Heart left ventricle (tissue), 16 donors: ENCODE data around the gene SLC7A5. TPM values are rescaled to one million over a fixed set of nuclear protein-coding genes. Genes with fewer than 3 reads are reported as not detected.
A peak's percentile ranks its signal among the peaks of the same experiment; 100 is the strongest.
"Not testable (repeated sequence)": the region's sequence is repeated elsewhere in the genome, so short reads cannot be mapped to it uniquely, and the experiment has no call there.

Source experiments
- ATAC-seq, 4 donors: fragments of 200-7000 bp; cut with Tn5 transposase; one replicate each; pipeline ENCODE4 v1.9.1; 2020 to 2022; ENCODE audit warnings: moderate library complexity in 4 of 4, mild to moderate bottlenecking in 3 of 4, moderate number of reproducible peaks in 1 of 4
- DNase-seq, 5 donors: peaks; one replicate each; pipeline ENCODE4 v3.0.0-alpha.2; 2020
- H3K27ac ChIP-seq, 12 donors: fragments of 200-600 bp; sonication (generic) in 4 of 12; one replicate each; pipeline versions ENCODE4 v1.5.0 to v1.8.0; 2016 to 2022; ENCODE audit warnings: mild to moderate bottlenecking in 2 of 12
- H3K27me3 ChIP-seq, 9 donors: fragments of 200-600 bp; sonication (generic) in 2 of 9; one replicate each; pipeline versions ENCODE4 v1.5.1 to v1.8.0; 2016 to 2022; ENCODE audit warnings: mild to moderate bottlenecking in 3 of 9
- H3K36me3 ChIP-seq, 9 donors: fragments of 200-600 bp; sonication (generic) in 2 of 9; one replicate each; pipeline versions ENCODE4 v1.5.0 to v1.8.0; 2018 to 2022; ENCODE audit warnings: mild to moderate bottlenecking in 2 of 9
- H3K4me1 ChIP-seq, 12 donors: fragments of 200-600 bp; sonication (generic) in 4 of 12; one replicate each; pipeline versions ENCODE4 v1.5.0 to v1.8.0; 2016 to 2022; ENCODE audit warnings: mild to moderate bottlenecking in 3 of 12
- H3K4me3 ChIP-seq, 12 donors: fragments of 200-600 bp; sonication (generic) in 4 of 12; one replicate each; pipeline versions ENCODE4 v1.5.0 to v1.8.0; 2017 to 2022; ENCODE audit warnings: mild to moderate bottlenecking in 9 of 12, moderate library complexity in 4 of 12
- H3K9me3 ChIP-seq, 12 donors: fragments of 200-600 bp; sonication (generic) in 4 of 12; one replicate each; pipeline versions ENCODE4 v1.5.0 to v1.8.0; 2016 to 2022; ENCODE audit warnings: mild to moderate bottlenecking in 1 of 12
- POLR2A ChIP-seq, 2 donors: fragments of 450-650 bp; IDR thresholded peaks; one replicate each; pipeline ENCODE4 v1.6.1; 2017; ENCODE audit warnings: antibody characterized with exemption in 2 of 2, mild to moderate bottlenecking in 2 of 2, moderate library complexity in 2 of 2
- WGBS, 4 donors: extraction: QIAGEN DNeasy Blood & Tissue Kit in 2 of 4; methylation state at CpG; one replicate each; pipeline versions ENCODE4 v1.1.5 to v1.1.7; 2013 to 2018; 5-methylcytosine and 5-hydroxymethylcytosine counted together
- intact Hi-C, 10 donors: fragments of 100-400 bp; cut with DNase I; formaldehyde crosslinking; loops; one replicate each; pipeline versions ENCODE4 v1.11.1 to v1.14.2; 2022
- polyA plus RNA-seq, 2 donors: library from polyadenylated mRNA; stranded (reverse); fragments of 200-250 nt; gene quantifications; one replicate each; pipeline ENCODE4 v1.2.3, GENCODE V29; 2013
- total RNA-seq, 9 donors: library from RNA; depleted of rRNA in 2 of 9; stranded (reverse); fragments of >200 nt in 2 of 9; fragmentation: NEBNext Ultra II Directional in 3 of 9; extraction: Animal tissue kit (Norgen Biotek cat#: 25700) in 3 of 9; gene quantifications; one replicate each; pipeline versions ENCODE4 v1.1.0 to v1.2.4, GENCODE V29; 2016 to 2023
- TF ChIP-seq, protein P1 (sequence below), 12 donors: fragments of 200-600 bp; sonication (generic) in 4 of 12; IDR thresholded peaks; one replicate each; pipeline versions ENCODE4 v1.5.0 to v1.8.0; 2018 to 2022; ENCODE audit warnings: antibody characterized with exemption in 12 of 12, mild to moderate bottlenecking in 5 of 12
- donor health status: ischemic (EF 13 %, LVEDD 7.1; RV severe dilation, severe dysfunction).
- donor health status: healthy with polysubstance abuse.
- donor health status: DM: no; HTN: yes; CAD: no.
- donor health status: DM: no; HTN: no; CAD: no.
- donor health status: ischemic (EF 25% LVEDD 6.9; RV normal size, moderate dysfunction).
- donor health status: ischemic (EF 25% LVEDD 5.7; RV mildly dilated, moderate dysfunction).
- donor health status: healthy.
- donor health status: DM: yes; HTN: yes; CAD: no.
- donor health status: ischemic (EF 35%, LVEDD 5.7; RV mildly dilated, moderate dysfunction).
- donor health status: nonischemic (EF 11% LVEDD 7.7; RV severe dilation, severe dysfunction).
- donor health status: DM: yes; HTN: yes; CAD: no.
- donor health status: PGD.
- donor health status: ischemic (EF 29% LVEDD 5.4; RV normal size, mild dysfunction).
- donor health status: nonischemic (EF 23%, LVEDD 6.1; RV moderate dilation, normal function).

SLC7A5 gene
- total and polyA plus RNA-seq, 11 donors: 1.7 to 12.2 (median 3.2) TPM

DNA sequence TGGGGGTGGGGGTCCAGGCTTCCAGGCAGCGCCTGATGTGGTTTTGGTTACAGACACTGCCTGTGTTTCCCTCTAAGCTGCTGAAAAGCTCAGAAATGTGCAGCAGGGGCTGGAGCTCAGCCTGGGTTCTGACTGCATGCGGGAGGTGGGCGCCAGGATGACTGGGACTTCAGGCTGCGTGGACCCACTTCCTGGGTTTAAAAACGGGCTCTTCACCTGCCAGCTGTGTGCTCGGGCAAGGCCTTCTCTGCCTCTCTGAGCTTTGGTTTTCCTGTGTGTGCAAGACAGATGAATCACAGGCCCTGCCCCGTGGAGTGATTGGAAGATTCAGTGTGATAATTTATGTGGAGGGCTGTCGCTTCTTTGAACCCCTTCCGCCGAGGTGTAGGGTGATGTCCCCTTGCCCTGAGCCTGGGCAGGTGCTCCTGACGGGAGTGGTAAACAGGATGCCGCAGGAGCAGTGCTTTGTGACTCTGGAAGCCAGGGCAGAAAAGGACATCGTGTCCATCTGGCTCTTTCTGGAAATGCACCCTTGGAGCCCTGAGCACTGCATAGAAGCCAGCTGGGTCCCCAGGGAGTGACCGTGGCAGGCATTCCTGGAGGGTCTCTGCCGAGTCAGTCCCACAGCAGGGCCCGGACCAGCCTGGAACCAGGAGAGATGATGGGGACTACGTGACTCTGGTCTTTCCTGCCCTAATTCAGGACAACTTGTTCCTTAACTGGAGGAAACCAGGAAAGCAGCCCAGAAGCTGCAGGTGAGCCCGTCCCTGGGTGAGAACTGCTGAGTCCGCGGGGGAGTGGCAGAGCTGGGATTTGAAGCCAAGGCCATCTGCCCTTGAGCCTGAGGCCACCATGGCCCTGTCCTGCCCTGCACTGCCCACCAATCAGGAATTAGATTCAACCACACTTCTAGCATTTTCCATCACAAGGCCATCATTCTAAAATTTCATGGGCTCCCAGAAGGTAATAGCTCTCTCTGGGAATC, 28.5 kb upstream of the SLC7A5 start:
- H3K4me3 ChIP-seq: no peak overlapping the region
- TF ChIP-seq, protein P1, sequence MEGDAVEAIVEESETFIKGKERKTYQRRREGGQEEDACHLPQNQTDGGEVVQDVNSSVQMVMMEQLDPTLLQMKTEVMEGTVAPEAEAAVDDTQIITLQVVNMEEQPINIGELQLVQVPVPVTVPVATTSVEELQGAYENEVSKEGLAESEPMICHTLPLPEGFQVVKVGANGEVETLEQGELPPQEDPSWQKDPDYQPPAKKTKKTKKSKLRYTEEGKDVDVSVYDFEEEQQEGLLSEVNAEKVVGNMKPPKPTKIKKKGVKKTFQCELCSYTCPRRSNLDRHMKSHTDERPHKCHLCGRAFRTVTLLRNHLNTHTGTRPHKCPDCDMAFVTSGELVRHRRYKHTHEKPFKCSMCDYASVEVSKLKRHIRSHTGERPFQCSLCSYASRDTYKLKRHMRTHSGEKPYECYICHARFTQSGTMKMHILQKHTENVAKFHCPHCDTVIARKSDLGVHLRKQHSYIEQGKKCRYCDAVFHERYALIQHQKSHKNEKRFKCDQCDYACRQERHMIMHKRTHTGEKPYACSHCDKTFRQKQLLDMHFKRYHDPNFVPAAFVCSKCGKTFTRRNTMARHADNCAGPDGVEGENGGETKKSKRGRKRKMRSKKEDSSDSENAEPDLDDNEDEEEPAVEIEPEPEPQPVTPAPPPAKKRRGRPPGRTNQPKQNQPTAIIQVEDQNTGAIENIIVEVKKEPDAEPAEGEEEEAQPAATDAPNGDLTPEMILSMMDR (IDR thresholded peaks at IDR 0.05): no peak
- intact Hi-C loops: no loop called here
- DNase-seq (no peak), ATAC-seq (no peak)
- 65 to 75% (median 70%) methylated on average over 14 to 20 of the region's 20 CpGs for WGBS, 4 donors
- peaks cover 0 to 30% (median 0%) of the 10 kb centered on the region in 12 donors for H3K4me1 ChIP-seq
- no peaks in the 10 kb centered on the region for H3K36me3 ChIP-seq
- no peaks in the 10 kb centered on the region for H3K27me3 ChIP-seq
- H3K9me3 ChIP-seq: no peaks in the 10 kb centered on the region
- peak overlapping the region in 1 of 12 donors; percentile 20 for H3K27ac ChIP-seq

DNA sequence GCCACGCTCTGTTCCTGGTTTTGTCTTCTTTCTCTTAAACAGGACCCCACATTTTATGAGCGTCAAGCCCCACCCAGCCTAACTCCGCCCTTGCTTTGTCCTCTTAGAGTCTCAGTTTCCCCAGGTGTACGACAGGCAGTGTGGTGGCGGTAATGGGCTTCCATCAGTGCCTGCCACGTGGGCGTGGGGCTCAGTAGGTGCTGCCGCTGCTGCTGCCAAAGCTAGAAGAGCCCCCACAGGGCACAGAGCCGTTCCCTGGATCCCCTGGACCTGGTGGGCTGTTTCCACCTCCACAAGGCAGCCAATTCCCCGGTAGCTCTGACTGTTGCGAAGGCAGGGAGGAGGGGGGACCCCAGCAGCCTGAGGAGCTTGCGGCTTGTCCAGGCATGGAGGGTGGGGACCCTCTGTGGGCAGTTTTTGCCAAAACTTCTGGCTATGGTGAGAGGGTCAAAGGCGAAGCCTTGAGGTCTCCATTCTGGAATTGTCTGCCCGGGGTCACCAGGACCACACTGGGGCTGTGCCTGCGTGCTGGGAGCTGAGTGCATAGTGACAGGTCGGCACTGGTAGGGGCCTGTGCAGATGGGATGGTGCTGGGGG, 27.7 kb upstream of the SLC7A5 start:
- peaks cover 0 to 30% (median 0%) of the 10 kb centered on the region in 12 donors for H3K4me1 ChIP-seq
- WGBS, 4 donors: 82 to 92% (median 87%) methylated on average over 13 to 16 of the region's 16 CpGs
- H3K4me3 ChIP-seq, H3K36me3 ChIP-seq, H3K9me3 ChIP-seq, H3K27me3 ChIP-seq, DNase-seq, ATAC-seq, intact Hi-C loops: not testable (repeated sequence)
- peak overlapping the region in 1 of 12 donors; percentile 20 for H3K27ac ChIP-seq

DNA sequence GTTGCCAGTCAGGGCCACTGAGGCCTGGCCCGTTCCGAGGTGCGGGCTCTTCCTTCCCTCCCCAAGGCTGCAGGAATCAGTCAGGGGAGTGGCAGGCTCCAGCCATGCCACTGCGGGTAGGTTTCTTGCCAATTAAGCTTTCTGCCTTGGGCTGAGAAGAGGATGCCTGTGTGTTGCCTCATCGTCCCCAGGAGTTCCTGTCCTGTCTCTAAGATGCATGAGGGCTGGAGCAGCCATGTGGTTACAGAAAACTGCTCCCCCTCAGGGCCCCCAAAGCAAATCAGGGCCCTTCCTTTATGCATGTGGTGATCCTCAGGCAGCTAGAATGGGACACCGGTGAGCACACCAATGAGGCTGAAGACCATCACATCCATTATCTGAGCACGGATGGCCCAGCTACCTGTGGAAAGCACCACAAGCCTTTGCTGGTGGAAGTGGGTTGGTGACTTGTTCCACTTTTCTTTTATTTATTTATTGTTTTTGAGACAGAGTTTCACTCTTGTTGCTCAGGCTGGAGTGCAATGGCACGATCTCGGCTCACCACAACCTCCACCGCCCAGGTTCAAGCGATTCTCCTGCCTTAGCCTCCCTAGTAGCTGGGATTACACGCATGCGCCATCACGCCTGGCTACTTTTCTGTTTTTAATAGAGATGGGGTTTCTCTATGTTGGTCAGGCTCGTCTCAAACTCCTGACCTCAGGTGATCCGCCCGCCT, 27.0 kb upstream of the SLC7A5 start:
- H3K36me3 ChIP-seq, H3K9me3 ChIP-seq, ATAC-seq, H3K27me3 ChIP-seq, DNase-seq, intact Hi-C loops, H3K4me3 ChIP-seq: not testable (repeated sequence)
- 83 to 89% (median 88%) methylated on average over 17 of the region's 17 CpGs for WGBS, 4 donors
- peak overlapping the region in 1 of 12 donors; percentile 42 for H3K27ac ChIP-seq
- H3K4me1 ChIP-seq: peaks cover 0 to 30% (median 0%) of the 10 kb centered on the region in 12 donors

DNA sequence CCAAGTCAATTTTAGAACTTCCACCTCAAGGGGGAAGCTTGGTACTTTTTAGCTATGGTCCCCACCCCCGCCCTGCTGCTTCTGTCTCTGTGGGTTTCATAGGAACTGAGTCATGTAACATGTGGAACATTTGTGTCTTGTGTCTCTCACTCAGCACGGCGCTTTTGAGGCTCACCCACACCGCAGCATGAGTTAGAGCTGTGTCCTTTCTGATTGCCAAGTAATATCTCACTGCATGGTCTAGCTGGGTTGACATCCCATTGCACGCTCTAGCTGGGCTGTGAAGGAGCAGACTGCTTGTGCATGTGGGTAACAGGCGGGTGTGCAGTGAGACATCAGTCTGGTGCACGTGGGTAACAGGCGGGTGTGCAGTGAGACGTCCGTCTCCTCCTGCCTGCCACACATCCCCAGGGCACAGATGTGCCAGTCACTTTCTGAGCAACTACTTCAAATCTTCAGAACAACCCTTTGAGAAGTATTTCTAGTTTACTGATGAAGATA, 26.4 kb upstream of the SLC7A5 start:
- DNase-seq (no peak), ATAC-seq (peak in 3 of 4 donors; percentile 15 to 23 (median 16))
- Histone ChIP-seq H3K4me1 (peaks cover 0 to 30% (median 0%) of the 10 kb centered on the region in 12 donors), H3K27me3 (no peaks in the 10 kb centered on the region), H3K36me3 (no peaks in the 10 kb centered on the region), H3K9me3 (no peaks in the 10 kb centered on the region), H3K4me3 (no peak overlapping the region), H3K27ac (peak overlapping the region in 1 of 12 donors; percentile 42)
- no peak for TF ChIP-seq POLR2A (IDR thresholded peaks at IDR 0.05)
- TF ChIP-seq, protein P1 (IDR thresholded peaks at IDR 0.05): no peak
- intact Hi-C loops: no loop called here
- 68 to 77% (median 74%) methylated on average over 10 of the region's 10 CpGs for WGBS, 4 donors

DNA sequence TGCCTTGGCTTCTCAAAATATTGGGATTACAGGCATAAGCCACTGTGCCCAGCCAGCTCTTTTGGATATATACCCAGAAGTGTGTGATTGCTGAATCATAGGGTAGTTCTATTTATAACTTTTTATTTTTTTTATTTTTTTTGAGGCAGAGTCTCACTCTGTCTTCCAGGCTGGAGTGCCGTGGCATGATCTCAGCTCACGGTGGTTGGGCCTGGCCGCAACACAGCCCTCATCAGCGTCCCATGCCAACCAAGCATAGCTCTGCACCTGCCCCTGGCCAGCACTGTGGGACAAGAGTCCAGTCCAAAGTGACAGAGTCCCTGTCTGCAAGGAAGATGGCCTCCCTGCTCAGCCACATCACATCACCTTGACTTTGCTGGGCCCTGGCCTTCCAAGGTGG, 24.7 kb upstream of the SLC7A5 start:
- DNase-seq (peak in 1 of 5 donors; percentile 40), ATAC-seq (peak; percentile 83 to 90 (median 84))
- H3K36me3 ChIP-seq, H3K9me3 ChIP-seq, H3K4me3 ChIP-seq, H3K27me3 ChIP-seq, intact Hi-C loops: not testable (repeated sequence)
- 35 to 56% (median 46%) methylated on average over 4 of the region's 4 CpGs for WGBS, 4 donors
- Histone ChIP-seq H3K27ac (peak overlapping the region in 6 of 12 donors; percentile 18 to 56 (median 44)), H3K4me1 (peaks cover 0 to 30% (median 0%) of the 10 kb centered on the region in 12 donors)
